Stimulated activated naive B cell treated with anti-CD40 and anti-IgM and Interleukin-4, amounts not matched to agents 10 μg/mL and 1 μg/mL and 100 μg/mL, for 72 hours (primary cell): Measurements from ENCODE around the gene XPA.

Source experiments
- ATAC-seq, 2 donors: fragments of 150-1000 bp; cut with Tn5 transposase; replicated peaks; 2 replicates each; pipeline ENCODE4 v1.10.0; 2021; ENCODE audit warnings: moderate library complexity in 1 of 2
- DNase-seq: peaks from one replicate; pipeline ENCODE4 v3.0.0; 2021
- H3K27ac Mint-ChIP-seq: one replicate; pipeline ENCODE4 v1.8.0; 2022; ENCODE audit warnings: mild to moderate bottlenecking, mixed read lengths
- H3K27me3 Mint-ChIP-seq, 2 donors: one replicate each; pipeline ENCODE4 v1.8.0; 2022; ENCODE audit warnings: mixed read lengths in 2 of 2
- H3K36me3 Mint-ChIP-seq, 2 donors: one replicate each; pipeline ENCODE4 v1.8.0; 2022; ENCODE audit warnings: mixed read lengths in 2 of 2, mild to moderate bottlenecking in 1 of 2
- H3K4me1 Mint-ChIP-seq, 2 donors: one replicate each; pipeline ENCODE4 v1.8.0; 2022; ENCODE audit warnings: mixed read lengths in 2 of 2, mild to moderate bottlenecking in 1 of 2
- H3K4me3 Mint-ChIP-seq, 2 donors: one replicate each; pipeline ENCODE4 v1.8.0; 2022; ENCODE audit warnings: mild to moderate bottlenecking in 2 of 2, mixed read lengths in 2 of 2, moderate library complexity in 1 of 2
- H3K9me3 Mint-ChIP-seq, 2 donors: one replicate each; pipeline ENCODE4 v1.8.0; 2022; ENCODE audit warnings: mixed read lengths in 2 of 2, mild to moderate bottlenecking in 1 of 2

XPA gene

DNA sequence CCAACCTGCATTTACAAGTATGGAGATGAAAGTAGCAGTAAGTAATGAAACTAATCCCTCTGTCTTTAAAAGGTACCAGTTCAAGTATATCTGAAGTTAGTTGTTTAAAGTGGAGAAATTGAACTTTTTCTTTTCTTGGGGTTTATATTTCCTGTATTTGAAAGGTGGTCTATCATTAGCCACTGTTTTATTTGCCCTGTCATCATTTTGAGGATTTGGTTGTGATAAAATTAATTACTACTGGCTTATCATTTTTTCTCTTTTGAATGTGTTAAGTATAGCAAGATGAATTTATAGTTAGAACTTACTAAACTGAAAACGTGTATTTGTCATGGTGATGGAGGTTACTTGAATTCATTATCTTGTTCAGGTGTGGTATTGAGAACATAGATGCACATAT is 38.4 kb downstream of the XPA start:
- DNase-seq (no peak), ATAC-seq (no peak)
- no peak overlapping the region for H3K4me3 Mint-ChIP-seq
- no peaks in the 10 kb centered on the region for H3K9me3 Mint-ChIP-seq
- H3K36me3 Mint-ChIP-seq, result peaks cover 44 to 61% of the 10 kb centered on the region in 2 donors
- H3K4me1 Mint-ChIP-seq, result peaks cover 5 to 15% of the 10 kb centered on the region in 2 donors
- no peaks in the 10 kb centered on the region for H3K27me3 Mint-ChIP-seq
- H3K27ac Mint-ChIP-seq, result no peak overlapping the region

DNA sequence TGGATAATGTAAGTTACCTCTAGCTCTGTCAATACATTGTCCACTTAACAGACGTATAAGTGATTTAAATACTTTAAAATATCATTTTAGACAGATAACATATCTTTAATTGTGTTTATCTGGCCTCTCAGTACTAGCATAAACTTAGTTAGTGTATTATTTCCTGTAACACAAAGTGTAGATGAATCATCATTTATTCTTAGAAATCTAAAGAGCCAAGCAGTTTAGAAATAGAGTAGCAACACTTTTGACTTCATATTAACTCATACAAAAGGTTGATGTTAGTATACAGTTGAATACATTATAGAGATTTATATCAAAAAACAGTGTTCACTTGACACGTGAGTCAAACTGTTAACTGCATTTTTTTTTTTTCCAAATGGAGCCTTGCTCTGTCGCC is 45.5 kb downstream of the XPA start:
- no peak overlapping the region for H3K27ac Mint-ChIP-seq
- H3K27me3 Mint-ChIP-seq, result no peaks in the 10 kb centered on the region
- H3K36me3 Mint-ChIP-seq, result peaks cover 31 to 43% of the 10 kb centered on the region in 2 donors
- ATAC-seq (no peak), DNase-seq (no peak)
- H3K4me1 Mint-ChIP-seq, result no peaks in the 10 kb centered on the region
- no peak overlapping the region for H3K4me3 Mint-ChIP-seq
- H3K9me3 Mint-ChIP-seq, result no peaks in the 10 kb centered on the region

DNA sequence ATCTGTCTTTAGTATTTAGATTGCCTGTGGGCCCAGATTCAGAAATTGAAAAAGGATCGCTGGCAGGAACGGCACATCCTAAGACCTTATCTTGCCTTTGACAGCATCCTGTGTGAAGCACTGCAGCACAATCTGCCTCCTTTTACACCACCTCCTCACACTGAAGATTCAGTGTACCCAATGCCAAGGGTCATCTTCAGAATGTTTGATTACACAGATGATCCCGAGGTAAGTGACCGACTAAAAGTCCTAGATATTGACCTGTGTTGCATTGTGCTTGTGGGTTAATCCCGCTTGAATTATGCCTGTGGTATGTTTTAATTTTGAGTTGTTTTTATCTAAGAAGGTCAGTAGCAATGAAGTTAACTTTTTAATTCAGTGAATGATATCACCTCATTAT is 49.1 kb downstream of the XPA start:
- Mint-ChIP-seq H3K4me1 (peaks cover 0 to 5% of the 10 kb centered on the region in 2 donors), H3K9me3 (no peaks in the 10 kb centered on the region), H3K27me3 (no peaks in the 10 kb centered on the region), H3K36me3 (peaks cover 17 to 27% of the 10 kb centered on the region in 2 donors), H3K4me3 (no peak overlapping the region), H3K27ac (no peak overlapping the region)
- DNase-seq, result no peak
- no peak for ATAC-seq

DNA sequence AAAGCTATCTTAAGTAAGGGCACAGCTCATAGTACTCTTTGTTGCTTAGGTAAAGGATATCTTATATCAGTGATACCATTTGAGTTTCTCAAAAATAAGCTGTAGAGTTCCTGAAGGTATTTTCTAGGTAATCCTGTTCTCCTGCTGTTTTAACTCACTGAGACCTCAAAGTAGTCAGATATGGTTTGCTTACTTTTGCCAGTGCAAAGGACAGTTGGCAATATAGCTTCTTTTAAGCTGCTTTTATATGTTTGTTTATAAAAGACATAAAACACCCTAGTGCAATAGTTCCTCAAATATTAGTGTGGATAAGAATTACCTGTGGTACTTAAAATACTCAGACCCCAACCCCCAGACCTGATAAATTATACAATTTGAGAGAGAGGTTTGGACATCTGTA is 51.4 kb downstream of the XPA start:
- no peak for DNase-seq
- Mint-ChIP-seq H3K27ac (no peak overlapping the region), H3K36me3 (peaks cover 12 to 18% of the 10 kb centered on the region in 2 donors), H3K4me1 (peaks cover under 1 to 5% of the 10 kb centered on the region in 2 donors), H3K4me3 (no peak overlapping the region), H3K9me3 (no peaks in the 10 kb centered on the region), H3K27me3 (no peaks in the 10 kb centered on the region)
- ATAC-seq, result no peak

DNA sequence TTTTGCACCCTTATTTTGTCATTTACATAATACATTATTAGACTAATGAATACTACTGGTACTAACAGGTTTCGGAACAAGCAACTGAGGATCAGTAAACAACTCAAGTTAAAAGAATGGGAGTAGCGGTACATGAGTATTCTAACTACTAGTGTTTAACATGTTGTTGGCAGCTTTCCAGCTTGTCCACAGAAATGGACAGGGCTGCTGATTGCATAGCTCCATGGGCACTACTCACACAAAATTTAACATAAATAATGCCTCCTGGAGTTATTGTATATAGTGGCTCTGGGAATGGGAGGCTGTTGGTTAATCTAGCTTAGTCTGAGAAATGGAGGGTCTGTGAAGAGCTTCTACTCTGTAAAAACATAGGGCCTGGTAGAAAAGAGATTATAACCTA is 56.8 kb downstream of the XPA start:
- Mint-ChIP-seq H3K27ac (no peak overlapping the region), H3K36me3 (peaks cover 17 to 27% of the 10 kb centered on the region in 2 donors), H3K4me1 (peaks cover 27 to 42% of the 10 kb centered on the region in 2 donors), H3K4me3 (no peak overlapping the region), H3K9me3 (no peaks in the 10 kb centered on the region), H3K27me3 (no peaks in the 10 kb centered on the region)
- ATAC-seq (no peak), DNase-seq (no peak)

DNA sequence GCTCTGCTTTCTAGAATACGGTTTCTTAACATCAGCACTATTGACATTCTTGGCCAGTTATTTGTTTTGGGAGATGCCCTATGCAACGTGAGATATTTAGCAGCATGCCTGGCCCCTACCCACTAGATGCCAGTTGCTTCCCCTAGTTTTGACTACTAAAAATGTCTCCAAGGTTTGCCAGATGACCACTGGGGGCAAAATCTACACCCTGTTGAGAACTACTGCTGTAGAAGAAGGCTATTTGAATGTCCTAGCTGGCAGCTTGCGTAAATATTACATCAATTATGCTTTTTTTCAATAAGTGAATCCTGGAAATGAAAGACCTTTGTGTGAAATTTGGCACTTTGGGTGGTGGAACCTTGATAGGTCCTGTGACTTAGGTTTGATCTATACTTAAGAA is 58.5 kb downstream of the XPA start:
- H3K36me3 Mint-ChIP-seq, result peaks cover 19 to 26% of the 10 kb centered on the region in 2 donors
- H3K27ac Mint-ChIP-seq, result no peak overlapping the region
- no peak for DNase-seq

DNA sequence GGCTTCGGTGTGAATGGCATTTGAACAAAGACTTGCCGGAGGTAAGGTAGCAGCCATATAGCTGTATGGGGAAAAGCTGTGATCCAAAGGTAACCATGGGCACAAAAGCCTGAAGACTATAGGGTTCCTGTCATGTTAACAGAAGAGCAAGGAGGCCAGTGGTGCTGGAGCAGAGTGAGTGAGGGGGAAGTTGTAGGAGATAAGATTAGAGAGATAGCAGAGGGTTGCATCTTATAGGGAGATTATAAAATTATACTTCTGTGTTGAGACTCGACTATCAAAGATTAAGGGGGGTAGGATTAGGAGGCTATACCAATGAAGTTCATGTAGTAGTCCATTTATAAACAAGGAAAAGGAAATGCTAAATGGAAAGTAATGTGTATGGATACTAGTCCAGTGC is 60.2 kb downstream of the XPA start:
- ATAC-seq (no peak), DNase-seq (no peak)
- peaks cover 26 to 60% of the 10 kb centered on the region in 2 donors for H3K4me1 Mint-ChIP-seq
- no peaks in the 10 kb centered on the region for H3K27me3 Mint-ChIP-seq
- H3K27ac Mint-ChIP-seq, result no peak overlapping the region
- peaks cover 16 to 22% of the 10 kb centered on the region in 2 donors for H3K36me3 Mint-ChIP-seq
- H3K9me3 Mint-ChIP-seq, result no peaks in the 10 kb centered on the region
- peak overlapping the region in 1 of 2 donors; percentile 3 for H3K4me3 Mint-ChIP-seq

More for the DNA sequence above, 58.5 kb downstream of the XPA start:
- no peaks in the 10 kb centered on the region for H3K27me3 Mint-ChIP-seq
- no peak overlapping the region for H3K4me3 Mint-ChIP-seq
- peaks cover 29 to 54% of the 10 kb centered on the region in 2 donors for H3K4me1 Mint-ChIP-seq
- no peak for ATAC-seq
- no peaks in the 10 kb centered on the region for H3K9me3 Mint-ChIP-seq

DNA sequence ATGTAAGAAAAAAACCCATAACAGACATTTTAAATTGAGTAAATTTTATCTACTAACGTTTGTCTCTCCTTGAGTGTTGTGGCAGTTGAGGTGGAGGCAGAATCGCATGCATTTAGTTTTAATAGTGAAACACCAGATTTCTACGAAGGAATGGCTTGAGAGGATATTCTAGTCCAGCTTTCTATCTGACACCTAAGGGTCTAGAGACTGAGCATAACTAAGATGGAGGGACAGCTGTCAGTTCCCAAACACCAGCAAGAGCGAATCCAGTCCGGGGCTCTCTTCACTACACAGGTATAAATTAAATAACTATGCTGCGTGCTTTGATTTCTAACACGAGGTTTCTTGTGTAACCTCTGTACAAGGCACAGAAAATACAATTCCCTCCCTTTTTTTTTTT is 62.1 kb downstream of the XPA start:
- Mint-ChIP-seq H3K27me3 (no peaks in the 10 kb centered on the region), H3K9me3 (no peaks in the 10 kb centered on the region), H3K4me3 (peak overlapping the region; percentile 89 to 92), H3K36me3 (peaks cover 14 to 23% of the 10 kb centered on the region in 2 donors), H3K4me1 (peaks cover 28 to 60% of the 10 kb centered on the region in 2 donors), H3K27ac (no peak overlapping the region)
- no peak for DNase-seq
- ATAC-seq, result no peak

DNA sequence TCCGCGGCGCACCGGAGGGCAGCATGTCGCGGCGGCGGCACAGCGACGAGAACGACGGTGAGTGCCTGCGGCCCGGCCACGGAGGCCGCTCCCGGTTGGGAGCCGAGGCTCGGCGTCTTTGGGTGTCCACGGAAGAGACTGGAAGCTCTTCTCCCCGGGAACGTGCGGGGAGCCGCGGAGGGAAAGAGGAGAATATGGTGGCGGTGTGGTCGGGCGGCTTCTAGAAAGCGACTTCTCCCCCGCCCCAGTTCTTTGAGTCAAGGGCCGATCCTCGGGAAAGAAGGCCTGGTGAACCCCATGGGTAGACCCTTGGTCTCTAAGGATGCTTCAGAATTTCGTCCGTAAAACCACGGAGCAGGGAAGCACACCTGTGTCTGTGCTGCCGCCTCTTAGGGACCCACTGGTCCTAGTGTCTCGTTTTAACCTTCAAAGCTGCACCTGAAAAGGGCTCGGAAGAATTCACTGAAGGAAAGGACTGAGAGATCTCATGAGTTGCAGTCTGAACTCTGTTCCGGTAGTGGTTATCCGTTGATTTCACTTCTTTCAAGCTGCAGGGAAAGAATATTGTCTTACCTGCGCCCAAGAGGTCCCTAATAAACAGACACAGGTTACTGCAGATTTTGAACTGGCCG is 63.2 kb downstream of the XPA start:
- DNase-seq (no peak), ATAC-seq (peak in 1 of 2 donors; percentile 1)
- Mint-ChIP-seq H3K27ac (peak overlapping the region; percentile 97), H3K9me3 (no peaks in the 10 kb centered on the region), H3K36me3 (peaks cover 14 to 23% of the 10 kb centered on the region in 2 donors), H3K4me1 (peaks cover 30 to 56% of the 10 kb centered on the region in 2 donors), H3K4me3 (peak overlapping the region; percentile 89 to 92), H3K27me3 (no peaks in the 10 kb centered on the region)

DNA sequence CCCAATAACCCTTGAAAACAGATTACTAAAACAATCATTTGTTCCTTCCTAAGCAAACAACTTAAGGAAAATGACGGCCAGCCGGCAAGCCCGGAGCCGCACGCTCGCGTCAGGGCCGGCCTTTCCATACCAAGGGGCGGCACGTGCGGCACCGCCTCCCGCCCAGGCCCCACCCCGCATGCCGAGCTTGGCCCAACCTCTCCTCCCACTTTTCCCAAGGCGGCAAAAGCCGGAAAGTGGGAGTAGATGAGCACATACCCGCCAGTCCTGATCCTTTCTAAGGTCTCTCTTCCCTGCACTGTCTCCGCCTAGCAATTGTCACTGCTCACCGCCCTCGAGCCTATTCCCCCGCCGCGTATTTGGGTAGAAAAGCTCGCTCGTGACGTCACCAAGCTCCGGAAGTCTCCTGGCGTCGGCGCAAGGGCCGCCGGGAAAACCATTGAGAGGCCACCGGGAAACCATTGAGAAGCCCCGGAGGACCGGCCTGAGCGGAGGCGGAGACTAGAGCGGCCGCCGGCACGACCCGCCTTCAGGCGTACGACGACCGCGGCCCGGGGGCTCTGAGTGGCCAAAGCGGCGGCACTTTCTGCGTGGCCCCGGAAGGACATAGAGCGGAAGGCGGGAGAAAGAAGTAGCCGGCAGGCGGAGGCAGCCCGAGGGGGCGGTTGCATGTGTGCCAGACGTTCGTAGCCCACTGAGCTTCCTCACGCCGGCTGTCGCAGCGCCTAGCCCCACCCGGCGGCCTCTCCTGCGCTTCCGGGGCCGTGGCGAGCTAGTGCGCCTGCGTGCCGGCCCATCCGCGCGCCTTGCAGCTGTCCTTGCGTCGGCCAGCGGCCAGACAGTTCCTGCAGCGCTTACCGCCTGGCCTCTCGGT is 63.9 kb downstream of the XPA start, which contains the start of the genes NCBP1 and TSTD2:
NCBP1 (plus strand) TSS at position 837 of the 874 bp plus-strand sequence. CDS start 61 bp downstream, outside the sequence.
TSTD2 (minus strand) TSS at position 384 of the 874 bp plus-strand sequence. CDS start 5,806 bp downstream, outside the sequence.
- Mint-ChIP-seq H3K27me3 (no peaks in the 10 kb centered on the region), H3K4me1 (peaks cover 31 to 49% of the 10 kb centered on the region in 2 donors), H3K4me3 (peak within 1 kb of the TSS; percentile 89 to 92), H3K27ac (peak within 1 kb of the TSS; percentile 97), H3K9me3 (no peaks in the 10 kb centered on the region), H3K36me3 (peaks cover 14 to 22% of the 10 kb centered on the region in 2 donors)
- DNase-seq (peak; percentile 99), ATAC-seq (peak; percentile 87 to 92)

DNA sequence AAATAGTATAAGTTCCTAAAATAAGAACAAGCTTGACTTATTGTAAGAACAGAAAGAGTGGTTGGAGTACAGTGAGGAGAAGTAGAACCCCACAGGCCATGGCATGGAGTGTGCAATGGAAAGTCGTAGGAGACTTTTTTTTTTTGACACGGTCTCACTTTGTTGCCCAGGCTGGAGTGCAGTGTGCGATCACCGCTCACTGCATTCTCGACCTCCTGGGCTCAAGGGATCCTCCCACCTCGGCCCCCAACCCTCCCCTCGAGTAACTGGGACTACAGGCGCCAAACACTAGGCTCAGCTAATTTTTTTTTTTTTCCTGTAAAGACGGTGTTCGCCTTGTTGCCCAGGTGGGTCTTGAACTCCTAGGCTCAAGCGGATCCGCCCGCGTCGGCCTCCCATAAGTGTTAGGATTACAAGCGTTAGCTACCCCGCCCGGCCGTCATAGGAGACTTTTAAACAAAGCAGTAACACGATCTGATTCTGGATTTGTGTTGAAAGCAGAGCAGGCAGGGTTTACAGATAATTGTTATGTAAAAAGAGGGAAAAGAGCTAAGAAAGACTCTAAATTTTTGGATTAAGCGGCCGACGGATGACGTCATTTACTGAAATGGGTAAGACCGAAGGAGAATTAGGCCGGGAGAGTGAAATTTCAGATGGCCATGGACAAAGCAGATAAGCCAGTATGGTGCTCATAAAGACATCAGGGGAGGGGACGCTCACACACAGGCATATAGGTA is 64.7 kb downstream of the XPA start:
- Mint-ChIP-seq H3K4me3 (peak overlapping the region; percentile 89 to 92), H3K27me3 (no peaks in the 10 kb centered on the region), H3K27ac (peak overlapping the region; percentile 97), H3K9me3 (no peaks in the 10 kb centered on the region), H3K36me3 (peaks cover 12 to 20% of the 10 kb centered on the region in 2 donors), H3K4me1 (peaks cover 28 to 42% of the 10 kb centered on the region in 2 donors)
- peak; percentile 5 to 13 for ATAC-seq
- DNase-seq, result peak; percentile 16

DNA sequence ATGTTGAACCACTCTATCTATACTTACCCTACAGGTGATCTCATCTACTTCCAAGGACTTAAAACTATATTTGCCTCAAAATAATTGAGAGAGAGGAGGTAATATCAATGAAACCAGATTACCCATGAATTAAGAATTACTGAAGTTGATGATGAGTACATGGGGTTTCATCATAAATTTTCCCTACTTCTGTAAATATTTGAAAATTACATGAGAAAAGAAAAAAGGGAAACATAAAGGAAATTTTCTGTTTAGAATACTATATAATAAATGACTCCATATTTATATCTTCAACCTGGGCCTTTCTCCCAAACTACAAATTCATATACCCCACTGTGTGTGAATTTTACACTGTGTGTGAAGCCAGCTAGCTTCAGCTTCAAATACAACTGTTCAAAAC is 66.5 kb downstream of the XPA start:
- no peak overlapping the region for H3K27ac Mint-ChIP-seq
- H3K27me3 Mint-ChIP-seq, result no peaks in the 10 kb centered on the region
- peaks cover 20 to 33% of the 10 kb centered on the region in 2 donors for H3K4me1 Mint-ChIP-seq
- peaks cover 13 to 22% of the 10 kb centered on the region in 2 donors for H3K36me3 Mint-ChIP-seq
- H3K9me3 Mint-ChIP-seq, result no peaks in the 10 kb centered on the region
- ATAC-seq (no peak), DNase-seq (no peak)
- no peak overlapping the region for H3K4me3 Mint-ChIP-seq

DNA sequence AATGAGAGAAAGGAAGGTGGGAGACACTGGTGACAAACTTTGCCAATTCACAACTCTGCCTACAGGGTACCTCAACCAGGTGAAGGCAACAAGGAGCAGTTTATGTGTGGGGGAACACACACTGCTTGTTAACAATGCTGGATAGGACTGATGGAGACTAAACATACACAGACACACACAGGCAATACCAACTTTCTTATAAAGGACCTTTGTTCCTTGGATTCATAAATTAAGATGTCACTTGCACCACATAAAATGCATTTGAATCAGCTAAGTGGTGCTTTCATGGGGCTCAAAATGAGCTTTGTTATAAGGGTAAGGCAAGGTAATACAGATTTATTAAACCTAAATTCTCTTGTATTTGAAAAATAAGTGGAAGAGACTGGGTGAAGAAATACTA is 68.0 kb downstream of the XPA start:
- Mint-ChIP-seq H3K36me3 (peaks cover 16 to 27% of the 10 kb centered on the region in 2 donors), H3K4me3 (no peak overlapping the region), H3K4me1 (peaks cover 15 to 18% of the 10 kb centered on the region in 2 donors), H3K9me3 (no peaks in the 10 kb centered on the region), H3K27ac (no peak overlapping the region), H3K27me3 (no peaks in the 10 kb centered on the region)
- DNase-seq (no peak), ATAC-seq (no peak)

DNA sequence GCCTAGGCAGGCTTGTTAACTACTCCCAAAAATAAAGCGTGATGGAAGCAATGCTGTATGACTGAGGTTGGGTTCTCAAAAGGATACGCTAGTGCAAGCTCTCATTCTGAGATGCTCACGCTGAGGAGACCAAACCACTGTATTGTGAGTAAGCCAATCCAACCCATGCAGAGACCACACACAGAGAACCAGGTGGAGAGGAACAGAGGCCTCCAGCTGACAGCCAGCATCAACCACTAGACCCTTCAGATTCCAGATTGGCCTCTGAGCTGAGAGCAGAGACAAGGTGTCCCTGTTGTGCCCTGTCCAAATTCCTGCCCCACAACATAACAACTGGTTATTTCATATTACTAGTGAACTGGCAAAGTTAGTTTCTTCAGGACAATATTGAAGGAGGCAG is 68.5 kb downstream of the XPA start:
- H3K4me3 Mint-ChIP-seq, result no peak overlapping the region
- H3K4me1 Mint-ChIP-seq, result peaks cover 15 to 17% of the 10 kb centered on the region in 2 donors
- ATAC-seq, result no peak
- no peak for DNase-seq
- no peak overlapping the region for H3K27ac Mint-ChIP-seq
- peaks cover 11 to 27% of the 10 kb centered on the region in 2 donors for H3K36me3 Mint-ChIP-seq
- no peaks in the 10 kb centered on the region for H3K9me3 Mint-ChIP-seq
- no peaks in the 10 kb centered on the region for H3K27me3 Mint-ChIP-seq
